HEK293T (cell line): ENCODE measurements around the gene CDCP1.

Source experiments
- CTCF ChIA-PET: fragments of 350-600 bp; formaldehyde crosslinking; extraction: SDS; loops from one replicate; lab custom pipeline; 2021; ENCODE audit warnings: antibody characterized with exemption, inconsistent platforms; lab: Yijun Ruan, JAX
- POLR2A ChIA-PET: fragments of 350-600 bp; formaldehyde crosslinking; extraction: SDS; loops from one replicate; lab custom pipeline; 2020; ENCODE audit warnings: antibody characterized with exemption, inconsistent platforms; lab: Yijun Ruan, JAX
- DNase-seq: peaks from one replicate; pipeline ENCODE4 v3.0.0; 2012; ENCODE audit warnings: mixed read lengths; ENCODE audit errors: extremely low spot score
- ARNT ChIP-seq: fragments of 450-650 bp; IDR thresholded peaks from 2 replicates; pipeline ENCODE4 v1.6.1; 2017; ENCODE audit warnings: mild to moderate bottlenecking
- BHLHE40 ChIP-seq: fragments of 450-650 bp; IDR thresholded peaks from 2 replicates; pipeline ENCODE4 v1.6.1; 2016; ENCODE audit warnings: mild to moderate bottlenecking, moderate library complexity, borderline replicate concordance
- CTBP1 ChIP-seq: fragments of 450-650 bp; IDR thresholded peaks from 2 replicates; pipeline ENCODE4 v1.6.1; 2016; ENCODE audit warnings: borderline replicate concordance
- ELF4 ChIP-seq: fragments of 450-650 bp; IDR thresholded peaks from 2 replicates; pipeline ENCODE4 v1.6.1; 2017; ENCODE audit warnings: antibody characterized with exemption
- FOXA1 ChIP-seq: fragments of 450-650 bp; IDR thresholded peaks from 2 replicates; pipeline ENCODE4 v1.6.1; 2016; ENCODE audit warnings: mild to moderate bottlenecking
- FOXK2 ChIP-seq: fragments of 450-650 bp; IDR thresholded peaks from 2 replicates; pipeline ENCODE4 v1.6.1; 2016; ENCODE audit warnings: mild to moderate bottlenecking
- FOXM1 ChIP-seq: fragments of 450-650 bp; IDR thresholded peaks from 2 replicates; pipeline ENCODE4 v1.6.1; 2017; ENCODE audit warnings: mild to moderate bottlenecking, borderline replicate concordance
- HDGF ChIP-seq: fragments of 450-650 bp; IDR thresholded peaks from 2 replicates; pipeline ENCODE4 v1.6.1; 2017; ENCODE audit warnings: antibody characterized with exemption, borderline replicate concordance
- L3MBTL2 ChIP-seq: fragments of 450-650 bp; conservative IDR thresholded peaks from 2 replicates; pipeline ENCODE4 v1.6.1; 2016; ENCODE audit warnings: mild to moderate bottlenecking
- LEF1 ChIP-seq: fragments of 450-650 bp; IDR thresholded peaks from 2 replicates; pipeline ENCODE4 v1.6.1; 2017; ENCODE audit warnings: mild to moderate bottlenecking, borderline replicate concordance
- NFRKB ChIP-seq: fragments of 450-650 bp; IDR thresholded peaks from 2 replicates; pipeline ENCODE4 v1.6.1; 2016; ENCODE audit warnings: mild to moderate bottlenecking, moderate library complexity
- PKNOX1 ChIP-seq: fragments of 450-650 bp; IDR thresholded peaks from 2 replicates; pipeline ENCODE4 v1.6.1; 2016
- SP1 ChIP-seq: fragments of 450-650 bp; IDR thresholded peaks from 2 replicates; pipeline ENCODE4 v1.6.1; 2017
- SUZ12 ChIP-seq: fragments of 450-650 bp; IDR thresholded peaks from 2 replicates; pipeline ENCODE4 v1.6.1; 2016; ENCODE audit warnings: mild to moderate bottlenecking
- TARDBP ChIP-seq: fragments of 450-650 bp; IDR thresholded peaks from 2 replicates; pipeline ENCODE4 v1.6.1; 2016
- ZNF384 ChIP-seq: fragments of 450-650 bp; IDR thresholded peaks from 2 replicates; pipeline ENCODE4 v1.6.1; 2016

Gene CDCP1

DNA sequence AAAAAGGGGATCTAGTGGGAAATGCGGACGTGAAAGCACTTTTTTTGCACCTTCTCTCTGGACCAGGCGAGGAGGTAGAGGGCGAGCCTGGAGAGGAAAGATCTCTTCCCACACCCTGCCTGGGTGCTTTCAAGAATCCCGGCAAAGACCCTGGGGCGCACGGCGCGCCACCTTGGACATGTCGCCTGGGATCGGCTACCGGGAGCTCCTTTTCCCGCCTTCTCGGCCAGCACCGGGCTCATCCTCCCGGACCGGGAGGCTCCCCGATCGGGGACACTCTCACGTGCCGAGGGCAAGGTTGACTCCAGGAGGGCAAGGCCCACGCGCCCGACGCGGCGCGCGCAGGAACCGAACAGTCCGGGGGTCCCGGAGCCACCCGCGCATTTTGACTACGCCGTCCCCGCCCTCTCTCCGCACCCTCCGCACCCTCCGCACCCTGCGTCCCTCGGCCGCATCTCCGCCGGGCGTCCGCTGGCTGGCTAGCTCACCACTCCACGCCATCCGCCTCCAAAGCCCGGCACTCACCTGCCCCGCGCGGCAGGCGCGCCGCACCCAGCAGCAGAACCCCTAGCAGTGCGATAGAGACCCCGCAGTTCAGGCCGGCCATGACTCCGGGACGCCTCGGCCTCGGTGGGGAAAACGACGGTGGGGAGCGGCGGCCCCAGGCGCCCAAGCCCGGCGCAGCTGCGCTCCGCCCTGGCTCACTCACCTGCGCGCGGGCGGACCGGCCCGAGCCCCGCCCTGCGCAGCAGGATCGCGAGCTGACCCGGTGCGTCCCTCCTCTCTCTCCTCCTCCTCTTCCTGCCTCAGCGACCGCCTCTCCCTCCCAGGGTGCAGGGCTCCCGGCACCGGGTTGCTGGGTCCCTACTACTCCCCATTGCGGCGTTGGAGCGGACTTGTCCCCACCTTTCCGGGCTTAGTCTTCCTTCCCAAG, at the start of gene CDCP1:
Gene CDCP1, minus strand, starts transcription at position 698 of the 934 bp plus-strand sequence. Its CDS starts 91 bp downstream, at position 607.
- POLR2A ChIA-PET = no interaction called here
- TF ChIP-seq FOXA1 (no peak), L3MBTL2 (no peak), CTBP1 (no peak), SUZ12 (no peak), FOXM1 (no peak), ELF4 (no peak), FOXK2 (no peak), SP1 (no peak), TARDBP (no peak), HDGF (no peak), NFRKB (no peak)
- no peak for DNase-seq
- CTCF ChIA-PET = no interaction called here

- DNase-seq = no peak
- ChIA-PET POLR2A (no interaction called here), CTCF (no interaction called here)
- TF ChIP-seq SUZ12 (no peak), BHLHE40 (no peak), HDGF (no peak), ZNF384 (no peak), TARDBP (no peak), CTBP1 (no peak), FOXK2 (no peak), FOXM1 (no peak), ELF4 (no peak), ARNT (no peak), L3MBTL2 (no peak), NFRKB (no peak), SP1 (no peak), LEF1 (no peak), PKNOX1 (no peak), FOXA1 (no peak)
These were observed 48.6 kb upstream of the CDCP1 start for GRCh38 chr3:45194791-45195190.

DNA sequence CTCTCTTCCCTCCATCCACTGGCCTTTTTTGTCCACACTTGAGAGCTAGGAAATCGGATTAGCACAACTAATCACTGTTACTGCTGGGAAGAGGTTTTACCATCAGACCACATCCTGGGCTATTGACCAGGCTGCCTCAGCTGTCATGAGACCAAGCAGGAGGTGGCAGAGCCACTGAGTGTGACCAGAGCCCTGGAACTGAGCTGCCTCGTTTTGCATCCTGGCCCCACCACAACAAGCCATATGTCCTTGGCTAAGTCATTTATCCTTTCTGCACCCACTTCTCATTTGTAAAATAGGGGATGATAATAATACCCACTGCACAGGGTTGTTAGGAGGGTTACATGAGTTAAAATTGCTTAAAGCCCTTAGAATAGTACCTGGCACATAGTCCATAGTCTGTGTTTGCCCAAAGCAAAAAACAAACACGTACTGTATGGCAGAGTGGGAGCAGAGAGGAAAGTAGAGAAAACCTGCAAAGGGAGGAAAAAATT, 45.8 kb upstream of the CDCP1 start:
- CTCF ChIA-PET = interaction anchor here (1.3 kb wide), 1 partner anchor 18 kb away, joined by 5 read pairs; no protein-coding TSS in a partner anchor
- no peak for DNase-seq
- TF ChIP-seq ZNF384 (no peak), SP1 (no peak), L3MBTL2 (no peak), FOXA1 (no peak), SUZ12 (no peak), ARNT (no peak), FOXK2 (no peak), TARDBP (no peak), HDGF (no peak), CTBP1 (no peak)
- POLR2A ChIA-PET = no interaction called here

DNA sequence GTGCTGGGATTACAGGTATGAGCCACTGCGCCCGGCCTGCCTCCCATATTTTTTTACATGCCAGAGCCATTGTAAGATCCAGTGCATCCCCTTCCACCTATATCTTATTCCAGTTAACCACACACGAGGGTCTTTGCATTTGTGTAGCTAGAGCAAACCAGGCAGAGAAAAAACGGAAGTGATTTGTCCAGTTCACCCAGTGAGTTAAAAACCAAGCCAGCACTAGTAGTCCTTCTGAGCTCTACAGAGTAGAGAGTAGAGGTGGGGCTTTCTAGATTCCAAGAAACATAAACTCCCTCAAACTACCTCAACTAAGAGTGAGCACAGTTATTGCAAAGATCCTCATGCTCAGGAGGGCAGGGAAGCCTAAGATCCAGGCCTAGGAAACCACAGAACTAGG, 45.2 kb upstream of the CDCP1 start:
- ChIA-PET POLR2A (no interaction called here), CTCF (interaction anchor here (1.3 kb wide), 1 partner anchor 19 kb away, joined by 5 read pairs; no protein-coding TSS in a partner anchor)
- no peak for TF ChIP-seq CTBP1
- no peak for TF ChIP-seq ARNT
- no peak for TF ChIP-seq ZNF384
- TF ChIP-seq HDGF = no peak
- TF ChIP-seq ELF4 = no peak
- TF ChIP-seq SP1 = no peak
- no peak for TF ChIP-seq LEF1
- no peak for TF ChIP-seq TARDBP
- TF ChIP-seq PKNOX1 = no peak
- no peak for TF ChIP-seq L3MBTL2
- TF ChIP-seq FOXA1 = no peak
- no peak for TF ChIP-seq BHLHE40
- TF ChIP-seq FOXK2 = no peak
- no peak for TF ChIP-seq NFRKB
- DNase-seq = no peak

DNA sequence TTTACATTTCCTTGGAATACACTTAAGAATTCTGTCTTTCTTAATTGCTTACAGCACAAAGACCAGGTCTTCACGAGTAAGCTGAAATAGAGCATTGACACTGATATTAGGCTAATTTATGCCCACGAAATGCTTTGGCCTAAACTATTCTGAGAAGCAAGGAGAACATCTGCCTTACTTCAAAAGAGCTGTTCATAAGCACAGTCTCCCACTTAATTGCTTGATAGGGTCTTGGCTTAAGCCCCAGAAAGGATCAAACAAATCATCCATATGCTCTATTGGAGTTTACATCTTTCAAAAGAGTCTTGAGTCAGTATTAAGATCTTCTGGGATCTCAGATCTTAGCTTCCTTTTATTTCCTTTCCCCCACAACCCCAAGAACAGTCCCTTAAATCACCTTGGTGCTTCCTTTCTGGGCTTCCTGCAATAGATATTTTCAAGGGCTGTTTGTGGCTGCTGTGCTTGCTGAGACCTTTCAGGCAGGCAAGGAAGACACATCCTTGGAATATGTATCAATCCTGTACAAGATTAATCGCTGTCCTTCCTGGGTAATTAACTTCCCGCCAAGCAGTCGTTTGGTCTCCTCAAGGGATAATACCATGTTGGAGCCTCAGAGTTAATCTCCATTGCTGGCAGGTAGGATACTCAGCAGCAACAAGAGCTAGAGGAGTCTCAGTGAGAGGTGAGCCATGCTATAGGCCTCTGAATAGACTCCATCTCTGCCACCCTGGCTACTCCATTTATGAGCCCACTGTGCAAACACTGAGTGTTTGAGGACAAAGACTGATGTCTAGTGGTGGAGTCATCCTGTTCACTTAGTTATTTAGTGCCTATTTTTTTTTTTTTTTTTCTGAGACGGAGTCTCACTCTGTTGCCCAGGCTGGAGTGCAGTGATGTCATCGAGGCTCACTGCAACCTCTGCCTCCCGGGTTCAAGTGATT, 42.8 kb upstream of the CDCP1 start:
- ChIA-PET CTCF (interaction anchor here (0.6 kb wide), 1 partner anchor 145 kb away, joined by 3 read pairs; no protein-coding TSS in a partner anchor), POLR2A (no interaction called here)
- TF ChIP-seq SUZ12 = no peak
- no peak for TF ChIP-seq ELF4
- TF ChIP-seq PKNOX1 = no peak
- no peak for TF ChIP-seq ZNF384
- no peak for TF ChIP-seq FOXA1
- no peak for TF ChIP-seq FOXM1
- no peak for TF ChIP-seq CTBP1
- TF ChIP-seq ARNT = no peak
- no peak for TF ChIP-seq FOXK2
- no peak for TF ChIP-seq BHLHE40
- TF ChIP-seq SP1 = no peak
- TF ChIP-seq NFRKB = no peak
- no peak for TF ChIP-seq L3MBTL2
- no peak for TF ChIP-seq TARDBP
- TF ChIP-seq HDGF = no peak
- no peak for TF ChIP-seq LEF1
- no peak for DNase-seq
